ENCODE results near the gene COCH.
"Not testable (repeated sequence)": the region's sequence is repeated elsewhere in the genome, so short reads cannot be mapped to it uniquely, and the experiment has no call there.

The COCH gene

DNA sequence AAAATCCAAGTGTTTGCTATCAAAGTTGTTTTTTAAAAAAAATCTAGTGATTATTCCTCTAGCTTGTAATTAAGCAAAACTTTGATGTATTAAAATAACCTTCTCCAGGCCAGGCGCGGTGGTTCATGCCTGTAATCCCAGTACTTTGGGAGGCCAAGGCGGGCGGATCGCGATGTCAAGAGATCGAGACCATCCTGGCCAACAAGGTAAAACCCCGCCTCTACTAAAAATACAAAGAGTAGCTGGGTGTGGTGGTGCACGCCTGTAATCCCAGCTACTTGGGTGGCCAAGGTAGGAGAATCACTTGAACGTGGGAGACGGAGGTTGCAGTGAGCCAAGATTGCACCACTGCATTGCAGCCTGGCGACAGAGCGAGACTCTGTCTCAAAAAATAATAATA is 59.6 kb downstream of the COCH start:
- DNase-seq, result not testable (repeated sequence)

DNA sequence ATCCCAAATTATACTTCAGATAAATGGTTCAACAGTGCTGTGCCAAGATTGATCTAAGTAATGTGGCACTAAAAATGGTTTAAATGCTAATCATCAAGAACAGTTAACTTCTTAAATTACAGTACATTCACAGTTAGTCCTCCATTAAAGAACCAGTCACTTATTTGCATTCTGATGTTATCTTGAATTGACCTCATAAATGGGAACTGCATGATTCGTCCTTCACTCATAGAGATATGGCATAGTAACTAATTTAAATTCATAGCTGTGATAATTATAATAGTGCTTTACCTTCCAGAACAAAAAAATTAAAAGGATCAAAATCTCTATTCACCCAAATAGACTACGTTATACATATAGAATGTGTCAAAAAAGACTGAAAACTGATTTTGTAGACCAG is 61.1 kb downstream of the COCH start:
- DNase-seq, result no peak

DNA sequence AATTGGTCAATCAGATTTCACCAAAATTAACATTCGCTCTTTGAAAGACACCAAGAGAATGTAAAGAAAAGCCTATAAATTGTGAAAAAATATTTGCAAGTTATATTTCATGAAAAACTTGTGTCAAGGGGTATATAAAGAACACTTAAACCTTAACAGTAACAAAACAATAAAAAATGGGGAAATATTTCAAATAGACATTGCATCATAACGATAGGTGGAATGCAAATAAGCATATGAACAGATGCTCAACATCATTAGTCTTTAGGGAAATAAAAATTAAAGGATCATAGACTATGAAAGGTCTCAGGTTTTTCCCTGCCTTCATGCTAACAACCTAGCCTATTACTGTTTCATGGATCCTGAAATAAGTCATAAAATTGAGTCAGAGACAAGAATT is 64.3 kb downstream of the COCH start:
- DNase-seq, result no peak
